Peyer's patch (tissue), 4 donors: ENCODE results near the gene SHANK1. TPM values are rescaled to one million over a fixed set of nuclear protein-coding genes. Genes with fewer than 3 reads are reported as not detected.

Source experiments
- DNase-seq, 3 donors: peaks; one replicate each; pipeline ENCODE4 v3.0.0-alpha.2; 2017 to 2019
- H3K27ac ChIP-seq, 4 donors: fragments of 200-600 bp; sonication (generic); one replicate each; pipeline ENCODE4 v1.5.1; 2016 to 2019
- H3K27me3 ChIP-seq, 2 donors: fragments of 200-600 bp; sonication (generic); one replicate each; pipeline ENCODE4 v1.5.1; 2019
- H3K36me3 ChIP-seq, 3 donors: fragments of 200-600 bp; sonication (generic); one replicate each; pipeline ENCODE4 v1.5.1; 2016 to 2019
- H3K4me1 ChIP-seq, 4 donors: fragments of 200-600 bp; sonication (generic); one replicate each; pipeline ENCODE4 v1.5.1; 2016 to 2019
- H3K4me3 ChIP-seq, 4 donors: fragments of 200-600 bp; sonication (generic); 1 replicate in 3 of 4; 2 replicates in 1 of 4; pipeline ENCODE4 v1.5.1; 2016 to 2019; ENCODE audit warnings: mild to moderate bottlenecking in 1 of 4
- H3K9me3 ChIP-seq, 4 donors: fragments of 200-600 bp; sonication (generic); one replicate each; pipeline ENCODE4 v1.5.1; 2016 to 2019; ENCODE audit warnings: mild to moderate bottlenecking in 1 of 4
- CTCF ChIP-seq, 6 experiments: fragments of 450-650 bp in 4 of 6; fragments of 200-600 bp in 2 of 6; sonication (generic) in 1 of 6; IDR thresholded peaks; one replicate each; pipeline ENCODE4 v1.5.1; 2017 to 2019; ENCODE audit warnings: antibody characterized with exemption in 6 of 6, mild to moderate bottlenecking in 3 of 6, moderate library complexity in 1 of 6
- POLR2A ChIP-seq, 2 donors: fragments of 450-650 bp; IDR thresholded peaks; one replicate each; pipeline ENCODE4 v1.5.1; 2017; ENCODE audit warnings: antibody characterized with exemption in 2 of 2, mild to moderate bottlenecking in 2 of 2, moderate library complexity in 2 of 2
- total RNA-seq, 4 donors: library from RNA; depleted of rRNA; stranded (reverse); fragments of >200 nt; gene quantifications; one replicate each; pipeline ENCODE4 v1.1.0, GENCODE V29; 2016

SHANK1 gene
- total RNA-seq, 4 donors from 2014 or later: 0.83 to 1.3 TPM; not detected in 2

GRCh38 chr19:50654882-50655281 lies 64.7 kb downstream of the SHANK1 start:
- Histone ChIP-seq H3K27me3 (peaks cover 0 to 9% of the 10 kb centered on the region in 2 donors), H3K36me3 (no peaks in the 10 kb centered on the region), H3K27ac (no peak overlapping the region), H3K4me1 (peaks cover 0 to 16% (median 7%) of the 10 kb centered on the region in 4 donors), H3K4me3 (no peak overlapping the region), H3K9me3 (peaks cover 0 to 20% (median 2%) of the 10 kb centered on the region in 4 donors)
- no peak for TF ChIP-seq POLR2A (IDR thresholded peaks at IDR 0.05)
- TF ChIP-seq CTCF (IDR thresholded peaks at IDR 0.05): no peak
- no peak for DNase-seq

GRCh38 chr19:50652722-50653121 lies 66.9 kb downstream of the SHANK1 start:
- no peak for DNase-seq
- Histone ChIP-seq H3K27ac (no peak overlapping the region), H3K27me3 (no peaks in the 10 kb centered on the region), H3K9me3 (peaks cover 0 to 8% (median 0%) of the 10 kb centered on the region in 4 donors), H3K36me3 (no peaks in the 10 kb centered on the region), H3K4me3 (no peak overlapping the region), H3K4me1 (peaks cover 0 to under 1% (median 0%) of the 10 kb centered on the region in 4 donors)
- no peak for TF ChIP-seq POLR2A (IDR thresholded peaks at IDR 0.05)
- no peak for TF ChIP-seq CTCF (IDR thresholded peaks at IDR 0.05)

DNA sequence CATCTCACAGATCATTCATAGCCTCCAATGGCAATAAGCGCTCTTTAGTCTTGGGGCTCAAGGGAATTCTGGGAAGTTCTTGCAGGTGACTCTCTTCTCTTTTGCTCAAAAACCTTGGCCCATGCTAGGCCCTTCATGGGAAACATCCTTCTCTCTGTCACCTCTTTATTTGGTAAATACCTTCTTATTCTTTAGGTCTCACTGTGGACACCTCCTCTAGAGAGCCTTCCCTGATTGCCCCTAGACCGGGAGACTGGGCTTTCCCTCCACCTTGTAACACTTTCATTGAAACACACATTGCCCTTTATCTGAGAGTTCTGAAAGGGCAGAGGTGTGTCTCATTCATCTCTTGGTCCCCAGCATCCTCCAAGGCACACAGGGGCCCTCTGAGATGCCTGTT lies 68.4 kb downstream of the SHANK1 start:
- Histone ChIP-seq H3K4me1 (no peaks in the 10 kb centered on the region), H3K27ac (no peak overlapping the region), H3K9me3 (peaks cover 0 to 7% (median 0%) of the 10 kb centered on the region in 4 donors), H3K36me3 (no peaks in the 10 kb centered on the region), H3K27me3 (no peaks in the 10 kb centered on the region), H3K4me3 (no peak overlapping the region)
- TF ChIP-seq CTCF (IDR thresholded peaks at IDR 0.05) (no peak), POLR2A (IDR thresholded peaks at IDR 0.05) (no peak)
- DNase-seq: no peak

DNA sequence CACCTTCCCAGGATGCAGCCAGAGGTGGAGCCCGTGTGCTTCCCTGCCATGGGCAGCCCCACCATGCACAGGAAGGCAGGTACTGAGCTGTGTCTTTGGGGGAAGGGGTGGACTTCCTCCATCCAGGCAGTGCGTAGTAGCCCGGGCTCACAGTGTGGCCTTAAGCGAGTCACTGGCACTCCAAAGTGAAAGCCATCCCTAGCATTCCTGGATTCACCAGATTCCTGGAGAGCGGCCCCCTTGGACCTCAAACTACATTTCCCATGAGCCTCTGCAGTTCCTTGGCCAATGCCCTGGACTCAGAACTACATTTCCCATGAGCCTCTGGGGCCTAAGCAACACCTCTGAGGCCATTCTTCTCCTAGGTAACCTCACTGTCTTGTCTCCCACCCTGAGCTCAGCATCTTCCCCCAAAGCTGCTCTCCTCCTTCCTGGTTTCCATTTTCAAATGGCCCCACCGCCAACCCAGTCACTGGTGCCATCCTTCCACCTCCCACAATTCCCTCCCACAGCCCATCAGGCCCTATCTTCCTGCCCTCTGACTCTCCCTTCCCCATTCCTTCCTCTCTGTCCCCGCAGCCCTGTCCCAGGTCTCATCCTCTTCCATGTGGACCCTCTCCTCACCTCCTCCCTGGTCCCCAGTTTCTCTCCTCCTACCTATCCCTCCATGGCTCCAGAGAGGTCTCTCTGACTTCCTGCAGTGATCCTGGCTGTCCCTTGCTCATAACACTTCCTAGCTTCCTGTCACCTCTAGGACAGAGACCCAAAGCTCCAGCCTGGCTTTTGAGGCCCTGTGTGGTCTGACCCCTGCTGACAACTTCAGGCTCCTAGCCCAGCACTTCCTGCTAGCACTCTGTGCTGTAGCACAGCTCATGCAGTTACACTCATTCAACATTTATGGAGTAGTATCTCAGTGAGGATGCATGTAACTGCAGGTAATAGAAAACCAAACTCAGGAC lies 69.9 kb downstream of the SHANK1 start, which contains the start of gene C19orf81:
TSS of gene C19orf81 (plus strand) at position 13 of the 959 bp plus-strand sequence. CDS start at position 13, 0 bp downstream.
- DNase-seq: no peak
- Histone ChIP-seq H3K4me1 (no peaks in the 10 kb centered on the region), H3K27ac (no peak within 1 kb of the TSS), H3K9me3 (peaks cover 0 to 5% (median 0%) of the 10 kb centered on the region in 4 donors), H3K27me3 (no peaks in the 10 kb centered on the region), H3K36me3 (no peaks in the 10 kb centered on the region), H3K4me3 (no peak within 1 kb of the TSS)
- TF ChIP-seq CTCF (IDR thresholded peaks at IDR 0.05) (no peak), POLR2A (IDR thresholded peaks at IDR 0.05) (no peak)

DNA sequence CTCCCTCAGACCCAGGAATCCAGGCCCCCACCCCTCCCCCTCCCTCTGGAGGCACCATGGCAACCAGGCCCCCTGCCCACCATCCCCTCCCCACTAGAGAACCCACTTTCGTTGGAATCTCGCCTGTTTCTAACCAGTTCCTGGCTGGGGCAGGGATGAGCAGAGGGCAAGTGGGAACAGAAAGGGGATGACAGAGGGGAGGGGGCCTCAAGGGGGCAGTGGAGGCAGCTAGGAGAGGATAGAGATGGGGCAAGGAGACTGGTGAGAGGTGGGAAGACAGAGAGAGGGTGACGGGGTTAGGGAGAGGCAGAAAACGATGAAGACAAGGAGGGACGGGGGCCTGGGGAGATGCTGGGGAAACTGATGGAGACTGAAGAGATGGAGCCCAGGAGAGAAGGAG lies 70.9 kb downstream of the SHANK1 start:
- Histone ChIP-seq H3K4me1 (no peaks in the 10 kb centered on the region), H3K36me3 (no peaks in the 10 kb centered on the region), H3K4me3 (no peak overlapping the region), H3K9me3 (peaks cover 0 to 5% (median 0%) of the 10 kb centered on the region in 4 donors), H3K27ac (no peak overlapping the region), H3K27me3 (no peaks in the 10 kb centered on the region)
- no peak for DNase-seq
- no peak for TF ChIP-seq CTCF (IDR thresholded peaks at IDR 0.05)
- TF ChIP-seq POLR2A (IDR thresholded peaks at IDR 0.05): no peak
